ENCODE data around the gene KLF3. TPM values are rescaled to one million over a fixed set of nuclear protein-coding genes. Genes with fewer than 3 reads are reported as not detected.

Gene KLF3
- total and polyA plus RNA-seq, 9 of the 15 experiments (the other 6 are each of a cell fraction or from before 2014, with no cell fraction given), result 9.9 to 47.2 (median 18.1) TPM

GRCh38 chr4:38670939-38671591, 7.1 kb downstream of the KLF3 start:
- H3K4me3 ChIP-seq, result no peak overlapping the region
- intact Hi-C loops (cut with micrococcal nuclease), result no loop called here
- no TSS peak for BruUV-seq (replicated peaks)
- H3K27me3 ChIP-seq (ENCODE audit: control insufficient read depth in 2 of 2, insufficient read depth in 2 of 2, low read length in 2 of 2), result no peaks in the 10 kb centered on the region
- H3K9me3 ChIP-seq (replicated peaks; ENCODE audit: control insufficient read depth, insufficient read depth, low read depth, low read length), result no peaks in the 10 kb centered on the region
- H3K9me1 ChIP-seq (ENCODE audit: control insufficient read depth, insufficient read depth, low read length), result no peaks in the 10 kb centered on the region
- peaks cover 12% of the 10 kb centered on the region; the same call in 1 of the 2 replicates for H4K20me1 ChIP-seq (replicated peaks; ENCODE audit: control insufficient read depth, insufficient read depth, low read length)
- 44% methylated on average over 10 of the region's 10 CpGs for WGBS (ENCODE audit: insufficient coverage, low coverage, missing lambda C conversion rate)
- DNase-seq (ENCODE audit: extremely low read depth in 1 of 4, low spot score in 3 of 4) (no peak), FAIRE-seq (no peak), ATAC-seq (no peak)
- H2AFZ ChIP-seq (ENCODE audit: low read depth, low read length), result no peak overlapping the region
- CTCF ChIA-PET (ENCODE audit: low intra/inter-chr PET ratio), result no interaction called here
- in situ Hi-C loops (cut with MboI), result loop anchor here (5.0 kb wide), 3 partner anchors 134 to 494 kb away; no protein-coding TSS in a partner anchor
- H3K4me1 ChIP-seq (replicated peaks in 1 of 2; ENCODE audit: control insufficient read depth in 2 of 2, insufficient read depth in 2 of 2, low read length in 2 of 2), result peaks cover 41 to 76% of the 10 kb centered on the region in 2 experiments
- peak overlapping the region; percentile 79 for H3K4me2 ChIP-seq (ENCODE audit: insufficient read depth, low read length)
- H3K9ac ChIP-seq (ENCODE audit: insufficient read depth in 1 of 2, low read depth in 2 of 2, low read length in 2 of 2), result peak overlapping the region; percentile 15 to 65; a peak in 3 of 4 replicates
- POLR2A ChIA-PET, result no interaction called here
- peak overlapping the region; percentile 80; the same call in 2 of the 3 replicates for H3K27ac ChIP-seq (ENCODE audit: extremely low read depth, low read depth, low read length)
- peaks cover 28% of the 10 kb centered on the region for H3K36me3 ChIP-seq (ENCODE audit: control insufficient read depth, insufficient read depth, low read length)
- peaks cover 99% of the 10 kb centered on the region for H3K79me2 ChIP-seq (ENCODE audit: control insufficient read depth, insufficient read depth, low read length)
- no peak for TF ChIP-seq PHF8 (IDR thresholded peaks at IDR 0.05; ENCODE audit: borderline replicate concordance, low read length)
- no peak for TF ChIP-seq UBTF (IDR thresholded peaks at IDR 0.05; ENCODE audit: borderline replicate concordance in 1 of 2, low read depth in 2 of 2, low read length in 2 of 2)
- 0 out of 2 replicates have a peak, but pooled peaks have one; percentile 38 for TF ChIP-seq ZNF395 (CRISPR knock-in tag; IDR thresholded peaks at IDR 0.05)
- no peak for TF ChIP-seq GABPB1 (CRISPR knock-in tag; IDR thresholded peaks at IDR 0.05)
- TF ChIP-seq YY1 (IDR thresholded peaks at IDR 0.05; ENCODE audit: borderline replicate concordance in 1 of 3, control insufficient read depth in 1 of 3, extremely low read depth in 1 of 3, insufficient read depth in 3 of 3, insufficient read length in 1 of 3, insufficient replicate concordance in 2 of 3, low read depth in 1 of 3, low read length in 2 of 3), result peak in 1 of 3 experiments; percentile 27
- peak; percentile 84 for TF ChIP-seq SPI1 (IDR thresholded peaks at IDR 0.05; ENCODE audit: borderline replicate concordance, low read depth, low read length)
- TF ChIP-seq KLF10 (CRISPR knock-in tag; IDR thresholded peaks at IDR 0.05), result no peak

All from K562 (cell line).